HL-60 (cell line): ENCODE data around the gene HOXD11.

Source experiments
- DNase-seq, 2 experiments: peaks; one replicate each; pipeline ENCODE4 v3.0.0-alpha.2; 2010 to 2020; ENCODE audit warnings: low read depth in 1 of 2, low spot score in 1 of 2
- H3K27ac ChIP-seq: fragments of 250-450 bp; sonication (Bioruptor Pico); replicated peaks from 2 replicates; pipeline ENCODE4 v1.5.1; 2020; ENCODE audit warnings: mild to moderate bottlenecking, moderate library complexity
- H3K27me3 ChIP-seq: fragments of 250-450 bp; sonication (Bioruptor Pico); 2 replicates; pipeline ENCODE4 v1.5.1; 2021; ENCODE audit warnings: mild to moderate bottlenecking, moderate library complexity; ENCODE audit not compliant: insufficient read depth, poor library complexity, severe bottlenecking
- H3K4me3 ChIP-seq: replicated peaks from 2 replicates; pipeline ENCODE4 v1.5.1; 2011; ENCODE audit warnings: mild to moderate bottlenecking, control low read depth, low read length; ENCODE audit not compliant: insufficient read depth
- CTCF ChIP-seq: IDR thresholded peaks from one replicate; pipeline ENCODE4 v1.5.1; 2011; ENCODE audit warnings: low read length, control low read depth, inconsistent platforms; ENCODE audit not compliant: insufficient read depth
- GABPA ChIP-seq: IDR thresholded peaks from 2 replicates; pipeline ENCODE4 v1.6.1; 2012; ENCODE audit warnings: low read depth
- POLR2AphosphoS5 ChIP-seq: IDR thresholded peaks from 2 replicates; pipeline ENCODE4 v1.6.1; 2012; ENCODE audit warnings: low read depth
- REST ChIP-seq: IDR thresholded peaks from 2 replicates; pipeline ENCODE4 v1.6.1; 2012; ENCODE audit warnings: low read depth; ENCODE audit not compliant: insufficient replicate concordance
- SPI1 ChIP-seq: IDR thresholded peaks from 2 replicates; pipeline ENCODE4 v1.6.1; 2012; ENCODE audit warnings: low read depth, mild to moderate bottlenecking, borderline replicate concordance
- long read RNA-seq: library from polyadenylated mRNA; unstranded; transcript quantifications from one replicate; pipeline ENCODE4 v2.0.0, GENCODE V29; 2020

Gene HOXD11
- long read RNA-seq = 0 reads

- no peak within 1 kb of the TSS for H3K27ac ChIP-seq
- TF ChIP-seq SPI1 (no peak), CTCF (no peak), GABPA (no peak), POLR2AphosphoS5 (no peak), REST (no peak)
- H3K27me3 ChIP-seq = peaks cover 75% of the 10 kb centered on the region
- no peak within 1 kb of the TSS; the same call in 1 of the 2 replicates for H3K4me3 ChIP-seq
- DNase-seq = no peak
Observed at GRCh38 chr2:176106581-176107539, at the start of gene HOXD11. Gene HOXD11, plus strand, starts transcription at chr2:176107280. Its CDS starts 76 bp downstream, at chr2:176107356.

- no peak overlapping the region for H3K4me3 ChIP-seq
- no peak for TF ChIP-seq SPI1
- TF ChIP-seq GABPA = no peak
- no peak for TF ChIP-seq REST
- no peak for TF ChIP-seq POLR2AphosphoS5
- TF ChIP-seq CTCF = no peak
- H3K27ac ChIP-seq = no peak overlapping the region
- DNase-seq = no peak
- peaks cover 41% of the 10 kb centered on the region for H3K27me3 ChIP-seq
Observed at GRCh38 chr2:176063958-176064357, 43.1 kb upstream of the HOXD11 start.

- peaks cover 57% of the 10 kb centered on the region for H3K27me3 ChIP-seq
Observed at GRCh38 chr2:176066645-176067588, 40.2 kb upstream of the HOXD11 start.

More at GRCh38 chr2:176066645-176067588, 40.2 kb upstream of the HOXD11 start:
- H3K27ac ChIP-seq = no peak overlapping the region
- TF ChIP-seq CTCF = no peak
- no peak for TF ChIP-seq POLR2AphosphoS5
- TF ChIP-seq SPI1 = no peak
- TF ChIP-seq REST = no peak
- no peak for TF ChIP-seq GABPA
- no peak overlapping the region for H3K4me3 ChIP-seq
- DNase-seq = no peak
